DND-41 (cell line): ENCODE data around the gene HIC1.

Experiments used
- EZH2 ChIP-seq: IDR thresholded peaks from 3 replicates; pipeline ENCODE4 v1.6.1; 2012; ENCODE audit warnings: borderline replicate concordance, low read depth, mild to moderate bottlenecking, moderate library complexity, low read length, inconsistent platforms; ENCODE audit not compliant: severe bottlenecking
- TF ChIP-seq, protein P1 (sequence below): IDR thresholded peaks from 2 replicates; pipeline ENCODE4 v1.5.1; 2012; ENCODE audit warnings: borderline replicate concordance, low read length, moderate library complexity, mild to moderate bottlenecking; ENCODE audit not compliant: poor library complexity, severe bottlenecking; ENCODE audit errors: extremely low read depth

GRCh38 chr17:2060385-2060658 lies 5.4 kb downstream of the HIC1 start:
- TF ChIP-seq, protein P1, sequence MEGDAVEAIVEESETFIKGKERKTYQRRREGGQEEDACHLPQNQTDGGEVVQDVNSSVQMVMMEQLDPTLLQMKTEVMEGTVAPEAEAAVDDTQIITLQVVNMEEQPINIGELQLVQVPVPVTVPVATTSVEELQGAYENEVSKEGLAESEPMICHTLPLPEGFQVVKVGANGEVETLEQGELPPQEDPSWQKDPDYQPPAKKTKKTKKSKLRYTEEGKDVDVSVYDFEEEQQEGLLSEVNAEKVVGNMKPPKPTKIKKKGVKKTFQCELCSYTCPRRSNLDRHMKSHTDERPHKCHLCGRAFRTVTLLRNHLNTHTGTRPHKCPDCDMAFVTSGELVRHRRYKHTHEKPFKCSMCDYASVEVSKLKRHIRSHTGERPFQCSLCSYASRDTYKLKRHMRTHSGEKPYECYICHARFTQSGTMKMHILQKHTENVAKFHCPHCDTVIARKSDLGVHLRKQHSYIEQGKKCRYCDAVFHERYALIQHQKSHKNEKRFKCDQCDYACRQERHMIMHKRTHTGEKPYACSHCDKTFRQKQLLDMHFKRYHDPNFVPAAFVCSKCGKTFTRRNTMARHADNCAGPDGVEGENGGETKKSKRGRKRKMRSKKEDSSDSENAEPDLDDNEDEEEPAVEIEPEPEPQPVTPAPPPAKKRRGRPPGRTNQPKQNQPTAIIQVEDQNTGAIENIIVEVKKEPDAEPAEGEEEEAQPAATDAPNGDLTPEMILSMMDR: no peak
- no peak for TF ChIP-seq EZH2
